ENCODE results near the gene SNCG.
"Not testable (repeated sequence)": the region's sequence is repeated elsewhere in the genome, so short reads cannot be mapped to it uniquely, and the experiment has no call there.

SNCG gene

DNA sequence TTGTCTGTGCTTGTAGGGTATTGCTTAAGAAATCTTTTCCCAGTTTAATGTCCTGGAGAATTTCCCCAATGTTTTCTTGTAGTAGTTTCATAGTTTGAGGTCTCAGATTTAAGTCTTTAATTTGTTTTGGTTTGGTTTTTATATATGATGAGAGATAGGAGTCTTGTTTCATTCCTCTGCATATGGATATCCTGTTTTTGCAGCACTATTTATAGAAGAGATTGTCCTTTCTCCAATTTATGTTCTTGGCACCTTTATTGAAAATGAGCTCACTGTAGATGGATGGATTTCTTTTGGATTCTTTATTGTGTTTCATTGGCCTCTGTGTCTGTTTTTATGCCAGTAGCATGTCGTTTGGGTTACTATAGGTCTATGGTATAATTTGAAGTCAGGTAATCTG lies 30.1 kb downstream of the SNCG start:
- H3K27ac ChIP-seq = no peak overlapping the region
- no peak for TF ChIP-seq CTCF (IDR thresholded peaks at IDR 0.05)
- no peaks in the 10 kb centered on the region for H3K27me3 ChIP-seq
- H3K4me3 ChIP-seq (ENCODE audit: low read depth in 1 of 2, low read length in 1 of 2) = no peak overlapping the region
- H3K4me1 ChIP-seq (ENCODE audit: control insufficient read depth in 1 of 2, insufficient read depth in 1 of 2, low read depth in 1 of 2, low read length in 1 of 2) = no peaks in the 10 kb centered on the region
- no peaks in the 10 kb centered on the region for H3K36me3 ChIP-seq
- no peaks in the 10 kb centered on the region for H3K9me3 ChIP-seq

DNA sequence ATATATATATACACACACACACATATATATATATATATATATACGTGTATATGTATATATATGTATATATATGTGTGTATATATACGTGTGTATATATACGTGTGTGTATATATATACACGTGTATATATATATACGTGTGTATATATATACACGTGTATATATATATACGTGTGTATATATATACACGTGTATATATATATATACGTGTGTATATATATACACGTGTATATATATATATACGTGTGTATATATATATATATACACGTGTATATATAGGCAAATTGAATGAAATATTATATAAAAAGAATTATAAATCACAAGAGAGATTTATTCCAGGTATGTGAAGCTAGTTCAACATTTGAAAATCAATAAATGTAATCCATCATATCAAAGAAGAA lies 33.0 kb downstream of the SNCG start:
- H3K27ac ChIP-seq; H3K4me3 ChIP-seq (ENCODE audit: low read depth in 1 of 2, low read length in 1 of 2); H3K36me3 ChIP-seq; H3K27me3 ChIP-seq; H3K9me3 ChIP-seq; H3K4me1 ChIP-seq (ENCODE audit: control insufficient read depth in 1 of 2, insufficient read depth in 1 of 2, low read depth in 1 of 2, low read length in 1 of 2): not testable (repeated sequence)

DNA sequence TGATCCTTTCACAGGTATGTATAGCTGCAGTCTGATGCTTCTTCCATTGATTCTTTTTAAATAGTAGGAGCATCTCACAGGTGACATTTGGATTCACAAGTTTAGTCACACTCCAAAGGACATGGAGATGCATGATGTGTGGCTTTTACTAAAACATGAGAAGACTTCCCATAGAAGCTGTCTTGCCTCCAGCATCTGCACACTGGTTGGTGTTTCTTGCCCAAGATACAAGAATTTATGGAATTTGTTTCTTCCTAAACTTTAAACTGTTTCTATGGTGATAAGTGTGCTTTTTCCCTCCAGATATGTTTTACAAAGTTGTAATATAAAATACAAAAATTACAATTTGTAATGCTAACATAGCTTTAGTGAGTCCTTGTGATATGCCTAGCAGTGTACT lies 34.1 kb downstream of the SNCG start:
- H3K9me3 ChIP-seq = no peaks in the 10 kb centered on the region
- H3K27ac ChIP-seq = no peak overlapping the region
- H3K27me3 ChIP-seq = no peaks in the 10 kb centered on the region
- no peak overlapping the region for H3K4me3 ChIP-seq (ENCODE audit: low read depth in 1 of 2, low read length in 1 of 2)
- H3K36me3 ChIP-seq = no peaks in the 10 kb centered on the region
- no peak for TF ChIP-seq CTCF (IDR thresholded peaks at IDR 0.05)
- H3K4me1 ChIP-seq (ENCODE audit: control insufficient read depth in 1 of 2, insufficient read depth in 1 of 2, low read depth in 1 of 2, low read length in 1 of 2) = no peaks in the 10 kb centered on the region

DNA sequence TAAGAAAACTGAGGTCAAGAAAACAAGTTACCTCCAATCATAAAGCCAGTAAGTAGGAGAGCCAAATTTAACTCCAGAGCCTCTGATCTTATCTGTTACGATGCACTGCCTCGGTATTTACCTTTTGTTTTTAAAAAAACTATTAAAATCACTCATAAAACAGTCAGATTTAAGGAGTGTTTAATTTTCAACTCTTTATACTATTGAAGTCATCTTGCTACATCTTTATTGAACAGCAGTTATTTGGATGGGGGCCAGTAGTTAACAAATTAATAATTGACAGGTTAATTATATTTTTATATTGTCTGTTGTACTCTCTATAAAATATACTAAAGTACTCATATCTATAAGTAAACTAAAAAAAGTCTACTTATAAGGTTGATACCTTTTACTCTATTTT lies 34.5 kb downstream of the SNCG start:
- Histone ChIP-seq H3K27me3 (no peaks in the 10 kb centered on the region), H3K4me3 (ENCODE audit: low read depth in 1 of 2, low read length in 1 of 2) (no peak overlapping the region)
- TF ChIP-seq CTCF (IDR thresholded peaks at IDR 0.05) = no peak

DNA sequence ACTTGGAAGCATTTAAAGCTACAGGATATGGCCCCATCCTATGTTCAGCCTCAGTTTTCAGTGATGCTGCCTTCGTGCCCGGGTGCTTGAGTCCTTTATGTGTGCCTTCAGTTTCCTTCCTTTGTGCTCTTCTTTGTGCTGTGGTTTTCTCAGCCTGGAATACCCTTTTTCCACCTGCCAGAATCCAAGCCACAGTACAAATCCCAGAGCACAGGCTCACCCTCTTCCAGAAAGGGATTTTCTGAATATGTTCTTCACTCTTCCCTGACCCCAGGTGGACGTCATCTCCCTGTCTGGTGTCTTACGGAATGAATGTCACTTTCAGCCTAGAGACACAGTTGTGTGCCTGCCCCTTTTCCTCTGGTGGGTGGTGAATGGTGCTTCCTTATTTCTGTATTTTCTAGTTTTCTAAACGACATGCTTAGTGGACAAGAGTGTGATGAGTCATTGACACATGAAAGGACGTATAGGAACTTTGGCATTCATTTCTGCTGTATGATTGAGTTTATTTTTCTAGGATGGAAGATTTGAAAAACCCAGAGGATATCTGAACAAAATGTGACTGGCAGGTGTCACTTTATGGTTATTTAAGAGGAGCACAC lies 41.5 kb downstream of the SNCG start:
- H3K36me3 ChIP-seq; H3K27ac ChIP-seq; H3K27me3 ChIP-seq; H3K4me3 ChIP-seq (ENCODE audit: low read depth in 1 of 2, low read length in 1 of 2); H3K4me1 ChIP-seq (ENCODE audit: control insufficient read depth in 1 of 2, insufficient read depth in 1 of 2, low read depth in 1 of 2, low read length in 1 of 2); H3K9me3 ChIP-seq: not testable (repeated sequence)

More for the DNA sequence above, 34.5 kb downstream of the SNCG start:
- Histone ChIP-seq H3K27ac (no peak overlapping the region), H3K9me3 (no peaks in the 10 kb centered on the region), H3K36me3 (no peaks in the 10 kb centered on the region), H3K4me1 (ENCODE audit: control insufficient read depth in 1 of 2, insufficient read depth in 1 of 2, low read depth in 1 of 2, low read length in 1 of 2) (no peaks in the 10 kb centered on the region)

DNA sequence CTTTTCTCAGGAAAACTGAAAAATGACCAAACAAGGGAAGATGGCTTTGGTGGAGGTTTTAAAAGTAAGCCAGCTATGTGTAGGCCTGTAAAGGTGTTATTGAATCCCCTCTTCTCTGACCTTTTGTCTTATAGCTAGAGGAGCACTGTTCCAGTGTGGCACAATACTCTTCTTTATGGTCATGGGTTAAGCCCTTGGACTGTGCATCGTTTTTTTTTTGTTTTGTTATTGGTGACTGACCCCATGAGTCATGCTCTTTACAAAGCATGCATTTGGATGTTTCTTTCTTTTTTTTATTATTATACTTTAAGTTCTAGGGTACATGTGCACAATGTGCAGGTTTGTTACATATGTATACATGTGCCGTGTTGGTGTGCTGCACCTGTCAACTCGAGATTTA lies 42.1 kb downstream of the SNCG start:
- Histone ChIP-seq H3K27ac (no peak overlapping the region), H3K36me3 (no peaks in the 10 kb centered on the region), H3K4me3 (ENCODE audit: low read depth in 1 of 2, low read length in 1 of 2) (no peak overlapping the region), H3K4me1 (ENCODE audit: control insufficient read depth in 1 of 2, insufficient read depth in 1 of 2, low read depth in 1 of 2, low read length in 1 of 2) (no peaks in the 10 kb centered on the region), H3K9me3 (no peaks in the 10 kb centered on the region), H3K27me3 (no peaks in the 10 kb centered on the region)
- no peak for TF ChIP-seq CTCF (IDR thresholded peaks at IDR 0.05)

DNA sequence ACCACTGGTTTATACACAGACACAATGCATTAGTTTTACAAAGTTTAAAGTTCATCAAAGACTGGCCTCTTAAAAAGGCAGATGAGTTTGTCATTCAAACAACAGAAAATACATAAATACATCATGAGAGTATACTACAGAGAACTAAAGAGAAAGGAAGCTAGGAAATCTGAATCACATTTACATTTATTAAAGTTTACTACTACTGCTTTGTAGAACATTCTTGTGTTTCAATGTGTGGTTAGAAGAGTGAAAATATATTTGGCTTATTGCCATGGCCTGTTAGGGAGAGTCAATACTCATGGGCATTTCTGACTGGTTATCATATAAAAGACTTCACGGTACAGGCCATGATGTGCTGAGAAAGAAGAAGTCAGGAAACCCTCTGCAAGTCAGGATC lies 48.7 kb downstream of the SNCG start:
- H3K36me3 ChIP-seq; H3K27me3 ChIP-seq; H3K4me3 ChIP-seq (ENCODE audit: low read depth in 1 of 2, low read length in 1 of 2); H3K9me3 ChIP-seq; H3K27ac ChIP-seq; H3K4me1 ChIP-seq (ENCODE audit: control insufficient read depth in 1 of 2, insufficient read depth in 1 of 2, low read depth in 1 of 2, low read length in 1 of 2): not testable (repeated sequence)

GRCh38 chr10:87007674-87008073 lies 49.3 kb downstream of the SNCG start:
- not testable (repeated sequence) for H3K27ac ChIP-seq; H3K4me1 ChIP-seq (ENCODE audit: control insufficient read depth in 1 of 2, insufficient read depth in 1 of 2, low read depth in 1 of 2, low read length in 1 of 2); H3K9me3 ChIP-seq; H3K4me3 ChIP-seq (ENCODE audit: low read depth in 1 of 2, low read length in 1 of 2); H3K27me3 ChIP-seq; H3K36me3 ChIP-seq

DNA sequence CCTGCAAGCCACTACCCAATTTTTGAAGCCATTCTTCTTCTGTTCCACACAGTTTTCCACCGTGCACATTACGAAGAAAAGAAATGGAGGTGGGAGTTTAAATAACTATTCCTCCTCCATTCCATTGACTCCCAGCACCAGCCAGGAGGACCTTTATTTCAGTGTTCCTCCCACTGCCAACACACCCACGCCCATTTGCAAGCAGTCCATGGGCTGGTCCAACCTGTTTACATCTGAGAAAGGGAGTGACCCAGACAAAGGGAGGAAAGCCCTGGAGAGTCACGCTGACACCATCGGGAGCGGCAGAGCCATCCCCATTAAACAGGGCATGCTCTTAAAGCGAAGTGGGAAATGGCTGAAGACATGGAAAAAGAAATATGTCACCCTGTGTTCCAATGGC lies 49.9 kb downstream of the SNCG start:
- H3K27ac ChIP-seq; H3K4me1 ChIP-seq (ENCODE audit: control insufficient read depth in 1 of 2, insufficient read depth in 1 of 2, low read depth in 1 of 2, low read length in 1 of 2); H3K36me3 ChIP-seq; H3K9me3 ChIP-seq; H3K4me3 ChIP-seq (ENCODE audit: low read depth in 1 of 2, low read length in 1 of 2); H3K27me3 ChIP-seq: not testable (repeated sequence)

GRCh38 chr10:87009134-87009696 lies 50.8 kb downstream of the SNCG start:
- not testable (repeated sequence) for H3K27ac ChIP-seq; H3K27me3 ChIP-seq; H3K36me3 ChIP-seq; H3K4me1 ChIP-seq (ENCODE audit: control insufficient read depth in 1 of 2, insufficient read depth in 1 of 2, low read depth in 1 of 2, low read length in 1 of 2); H3K9me3 ChIP-seq; H3K4me3 ChIP-seq (ENCODE audit: low read depth in 1 of 2, low read length in 1 of 2)
